Activated CD4-positive, alpha-beta T cell treated with anti-CD3 and anti-CD28 coated beads for 1 hour (primary cell): Measurements from ENCODE around the gene CPB1.
"Not testable (repeated sequence)": the region's sequence is repeated elsewhere in the genome, so short reads cannot be mapped to it uniquely, and the experiment has no call there.

Experiments
- DNase-seq: peaks from one replicate; pipeline ENCODE4 v3.0.0-alpha.2; 2020

CPB1 gene

DNA sequence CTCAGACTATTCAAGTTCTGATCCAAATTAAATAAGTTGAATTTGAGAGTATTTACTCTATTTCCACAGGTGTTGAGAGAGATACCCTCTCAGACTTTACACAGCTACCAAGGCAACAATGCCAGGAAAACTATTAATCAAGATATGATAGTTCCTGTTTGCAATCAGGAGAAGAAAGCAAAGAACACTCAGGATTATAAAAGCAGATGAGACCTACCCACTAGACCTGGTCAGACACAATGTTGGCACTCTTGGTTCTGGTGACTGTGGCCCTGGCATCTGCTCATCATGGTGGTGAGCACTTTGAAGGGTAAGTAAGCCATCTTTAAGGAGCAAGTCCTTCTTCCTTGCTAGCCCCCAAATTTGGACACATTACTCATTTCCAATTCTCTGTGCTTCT lies at the start of gene CPB1:
TSS of gene CPB1 (plus strand) at position 227 of the 400 bp plus-strand sequence. CDS start at position 240, 13 bp downstream.
- no peak for DNase-seq

DNA sequence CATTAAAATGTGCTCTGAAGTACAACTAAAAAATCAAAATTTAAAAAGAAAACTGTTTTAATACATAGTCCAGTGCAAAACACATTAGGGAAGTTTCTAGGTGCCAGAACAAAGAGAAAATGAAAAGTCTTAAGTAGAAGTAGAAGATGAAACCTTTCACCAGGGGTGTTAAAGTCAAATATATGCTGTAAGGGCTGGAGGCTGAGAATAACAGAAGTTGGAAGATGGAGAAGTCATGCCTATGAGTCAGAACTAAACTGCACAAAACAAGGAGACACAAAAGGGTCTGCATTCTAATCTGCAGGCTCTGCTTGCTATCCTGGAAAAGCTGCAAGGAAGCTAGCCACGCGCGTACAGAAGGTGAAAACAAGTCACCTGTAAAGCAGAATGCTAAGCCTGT lies 48.7 kb upstream of the CPB1 start:
- DNase-seq: no peak

DNA sequence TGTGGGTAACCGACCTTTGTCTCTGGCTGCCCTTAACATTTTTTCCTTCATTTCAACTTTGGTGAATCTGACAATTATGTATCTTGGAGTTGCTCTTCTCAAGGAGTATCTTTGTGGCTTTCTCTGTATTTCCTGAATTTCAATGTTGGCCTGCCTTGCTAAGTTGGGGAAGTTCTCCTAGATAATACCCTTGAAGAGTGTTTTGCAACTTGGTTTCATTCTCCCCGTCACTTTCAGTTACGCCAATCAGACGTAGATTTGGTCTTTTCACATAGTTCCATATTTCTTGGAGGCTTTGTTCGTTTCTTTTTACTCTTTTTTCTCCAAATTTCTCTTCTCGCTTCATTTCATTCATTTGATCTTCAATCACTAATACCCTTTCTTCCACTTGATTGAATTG lies 42.6 kb upstream of the CPB1 start:
- not testable (repeated sequence) for DNase-seq

DNA sequence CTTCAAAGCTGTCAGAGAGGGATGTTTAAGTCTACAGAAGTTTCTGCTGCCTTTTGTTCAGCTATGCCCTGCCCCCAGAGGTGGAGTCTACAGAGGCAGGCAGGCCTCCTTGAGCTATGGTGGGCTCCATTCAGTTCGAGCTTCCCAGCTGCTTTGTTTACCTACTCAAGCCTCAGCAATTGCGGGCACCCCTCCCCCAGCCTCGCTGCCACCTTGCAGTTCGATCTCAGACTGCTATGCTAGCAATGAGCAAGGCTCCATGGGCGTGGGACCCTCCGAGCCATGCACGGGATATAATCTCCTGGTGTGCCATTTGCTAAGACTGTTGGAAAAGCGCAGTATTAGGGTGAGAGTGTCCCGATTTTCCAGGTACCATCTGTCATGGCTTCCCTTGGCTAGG lies 41.5 kb upstream of the CPB1 start:
- not testable (repeated sequence) for DNase-seq

DNA sequence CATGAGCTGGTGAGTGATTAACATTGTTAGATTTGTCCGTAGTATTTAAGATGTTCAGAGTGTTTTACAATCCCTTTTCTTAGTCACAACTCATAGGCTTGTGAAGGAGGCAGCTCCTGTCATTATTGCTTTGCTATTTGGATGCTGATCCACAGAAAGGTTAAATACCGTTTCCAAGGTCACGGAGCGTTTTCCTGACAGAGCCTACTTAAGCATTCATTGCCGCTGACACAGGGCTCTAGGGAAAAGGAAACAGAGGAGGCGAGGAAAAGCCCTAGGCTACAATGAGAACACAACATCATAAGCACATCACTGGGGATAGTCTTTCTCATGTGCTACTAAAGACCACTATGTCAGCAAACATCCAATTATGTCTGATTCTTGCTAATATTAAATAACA lies 38.5 kb upstream of the CPB1 start:
- no peak for DNase-seq

DNA sequence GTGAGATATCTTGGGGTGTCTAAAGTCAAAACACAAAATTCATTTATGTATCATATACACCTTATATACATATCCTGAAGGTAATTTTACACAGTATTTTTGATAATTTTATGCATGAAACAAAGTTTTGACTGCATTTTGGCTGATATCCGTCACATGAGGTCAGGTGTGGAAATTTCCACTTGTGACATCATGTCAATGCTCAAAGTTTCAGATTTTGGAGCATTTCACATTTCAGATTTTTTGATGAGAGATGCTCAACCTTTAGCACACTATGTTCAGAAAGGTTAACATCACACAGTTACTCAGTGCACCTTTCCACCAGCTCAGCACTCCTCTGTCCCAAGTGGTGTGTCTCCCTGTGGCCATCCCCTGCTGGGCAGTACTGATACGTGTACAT lies 37.7 kb upstream of the CPB1 start:
- DNase-seq: no peak

DNA sequence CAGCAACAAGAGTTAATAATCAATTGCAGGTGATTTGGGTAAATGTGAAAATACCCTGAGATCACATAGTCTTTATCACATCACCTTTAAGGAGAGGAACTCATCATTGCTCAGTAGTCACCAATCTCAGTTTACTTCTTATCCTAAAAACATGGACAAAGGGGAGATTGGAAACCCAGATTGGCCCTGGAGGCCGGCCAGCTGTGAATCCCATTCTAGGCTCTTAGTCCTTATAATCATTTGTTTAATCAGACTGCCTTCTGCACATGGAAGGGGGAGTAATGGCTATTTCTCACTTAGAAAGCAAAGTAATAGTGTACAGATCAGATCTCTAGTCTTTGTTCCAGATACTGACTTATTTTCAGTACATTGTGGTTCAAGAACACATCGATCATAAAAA lies 37.2 kb upstream of the CPB1 start:
- DNase-seq: no peak

DNA sequence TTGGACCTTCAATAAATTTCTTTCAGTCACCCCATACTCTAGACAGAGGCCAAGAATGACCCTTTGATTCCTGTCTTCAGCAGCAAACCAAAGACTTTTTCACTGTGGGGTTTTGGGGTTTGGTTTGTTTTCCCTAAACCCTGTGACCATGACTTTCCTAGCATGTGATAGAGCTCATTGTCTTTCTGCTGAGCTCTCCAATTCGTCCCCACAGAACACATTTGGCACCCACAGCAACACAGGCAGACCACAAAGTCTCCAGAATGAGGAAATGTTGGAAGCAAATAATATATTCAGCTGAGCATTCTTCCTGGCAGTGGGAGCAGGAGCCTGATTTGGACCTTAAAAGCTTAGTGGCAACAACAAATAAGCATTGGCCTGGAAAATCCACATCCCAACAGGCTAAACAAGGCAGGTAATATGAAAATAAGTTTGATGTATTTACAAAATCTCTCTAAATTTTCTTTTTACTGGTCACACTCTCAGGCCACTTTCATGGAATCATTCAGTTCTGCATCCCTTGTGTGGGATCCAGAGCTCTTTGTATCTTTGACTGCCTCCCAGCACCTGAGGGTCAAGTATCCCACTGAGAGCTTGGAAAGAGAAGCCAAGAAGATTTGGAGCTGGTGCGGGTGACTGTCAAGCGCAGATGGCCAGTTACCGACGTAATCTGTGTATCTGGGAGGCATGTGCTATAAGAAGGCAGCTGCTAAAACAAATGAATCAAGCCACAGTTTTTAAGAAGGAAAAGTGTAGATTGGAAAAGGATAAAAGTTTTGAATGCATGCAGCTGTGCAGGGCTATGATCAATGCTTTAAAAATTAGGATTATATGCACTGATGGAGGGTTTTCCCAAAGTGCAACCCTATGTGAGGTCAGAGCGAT lies 36.5 kb upstream of the CPB1 start:
- DNase-seq: no peak

DNA sequence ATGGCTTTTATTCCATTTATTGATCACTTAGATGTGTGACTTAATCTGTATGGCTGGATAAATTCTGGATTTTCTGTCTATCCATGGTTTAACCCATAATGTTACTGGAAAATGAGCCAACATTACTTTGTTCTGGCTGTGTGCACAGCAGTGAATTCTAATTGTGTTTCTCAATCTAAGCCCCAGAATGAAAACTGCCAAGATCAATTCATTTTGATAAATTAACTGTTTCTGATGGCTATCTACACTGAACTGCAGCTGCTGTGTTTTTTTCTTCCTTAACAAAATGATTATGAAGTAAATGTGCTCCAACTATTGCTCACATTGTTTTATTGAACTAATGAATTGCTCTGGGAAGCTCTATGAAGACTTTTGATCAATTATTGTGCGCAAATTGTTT lies 35.7 kb upstream of the CPB1 start:
- no peak for DNase-seq

DNA sequence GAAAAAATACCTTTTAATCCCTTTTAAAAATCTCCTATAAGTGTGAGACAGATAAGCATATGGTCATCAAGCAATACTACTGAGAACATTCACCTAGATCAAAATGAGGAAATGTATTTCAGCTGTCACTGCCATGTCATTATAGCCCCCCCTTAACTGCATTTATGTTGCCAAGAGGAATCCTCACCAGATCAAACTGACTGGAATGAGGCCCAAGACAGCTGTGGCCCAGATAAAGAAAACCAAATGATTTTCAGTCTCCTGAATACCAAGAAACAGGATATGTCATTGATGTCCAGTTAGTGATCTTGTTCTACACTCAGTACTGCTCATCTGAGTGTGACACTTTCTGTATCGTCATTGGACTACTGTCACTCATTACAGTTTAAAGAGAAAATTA lies 35.1 kb upstream of the CPB1 start:
- DNase-seq: no peak

DNA sequence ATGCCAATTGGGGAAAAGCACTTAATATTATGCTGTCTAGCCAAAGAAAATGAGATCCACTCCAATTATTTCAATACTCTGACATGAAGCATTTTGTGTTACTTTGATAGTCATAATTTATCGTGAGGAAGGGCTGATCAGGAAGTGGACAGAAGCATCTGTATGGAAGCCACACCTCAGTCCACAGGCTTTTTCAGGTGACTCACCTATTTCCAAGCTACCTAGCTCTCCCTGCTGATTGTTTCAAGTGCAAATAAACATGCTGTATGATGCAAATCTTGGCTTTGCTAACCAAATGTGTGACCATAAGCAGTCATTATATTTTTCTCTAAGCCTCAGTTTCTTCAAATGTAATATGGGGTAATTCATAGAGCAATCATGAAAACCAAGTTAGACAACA lies 30.8 kb upstream of the CPB1 start:
- DNase-seq: no peak

DNA sequence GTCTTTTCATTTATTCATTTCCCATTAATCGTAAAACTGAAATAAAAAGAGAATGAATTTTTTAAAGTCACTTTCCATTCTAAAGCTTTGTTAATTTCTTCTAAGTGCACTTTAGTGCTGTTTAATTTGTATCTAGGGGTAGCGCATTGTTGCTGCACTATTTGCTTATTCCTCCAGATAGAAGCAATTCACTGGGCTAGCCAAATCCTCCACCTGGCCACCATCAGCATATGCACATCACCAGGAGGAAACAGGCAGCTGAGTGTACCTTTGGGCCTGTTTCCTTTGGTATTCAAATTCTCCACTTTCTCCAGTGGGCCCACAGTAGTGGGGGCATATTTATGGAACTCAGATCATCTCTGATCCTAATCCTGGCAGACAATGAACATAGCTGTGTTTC lies 29.8 kb upstream of the CPB1 start:
- DNase-seq: no peak

DNA sequence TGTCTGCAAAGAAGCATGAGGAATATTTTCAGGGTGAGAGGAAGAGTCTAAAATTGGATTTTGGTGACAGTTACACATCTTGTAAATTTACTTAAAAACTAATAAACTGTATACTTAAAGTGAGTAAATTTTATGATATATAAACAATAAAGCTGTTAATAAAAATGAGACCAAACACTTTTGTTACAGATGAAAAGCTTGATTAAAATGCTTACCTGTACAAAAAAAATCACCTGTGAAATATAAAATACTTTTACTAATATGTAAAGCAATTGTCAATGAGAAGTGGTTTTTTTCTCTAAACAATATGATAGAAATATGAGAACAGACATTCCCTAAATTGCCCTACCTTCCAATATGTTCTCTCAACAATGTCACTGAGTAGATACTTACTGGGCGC lies 27.2 kb upstream of the CPB1 start:
- DNase-seq: no peak

DNA sequence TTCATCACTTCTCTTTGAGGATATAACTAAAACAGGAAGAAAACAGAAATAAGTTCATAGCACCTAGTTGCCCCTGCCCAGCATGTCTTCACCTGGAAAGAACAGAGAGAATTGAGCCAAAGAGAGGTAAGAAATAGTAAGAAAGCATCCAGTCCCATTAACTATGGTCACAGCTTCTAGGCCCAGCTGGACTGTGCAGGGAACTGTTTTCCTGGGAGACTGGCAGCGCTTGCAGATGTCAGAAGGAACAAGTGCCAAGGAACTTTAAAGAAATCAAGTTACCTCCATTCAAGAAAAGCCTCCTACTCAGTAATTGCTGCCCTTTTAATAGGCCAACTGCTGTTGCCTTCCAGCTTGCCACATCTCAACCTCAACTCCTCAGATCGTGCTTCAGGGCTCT lies 17.8 kb upstream of the CPB1 start:
- no peak for DNase-seq

DNA sequence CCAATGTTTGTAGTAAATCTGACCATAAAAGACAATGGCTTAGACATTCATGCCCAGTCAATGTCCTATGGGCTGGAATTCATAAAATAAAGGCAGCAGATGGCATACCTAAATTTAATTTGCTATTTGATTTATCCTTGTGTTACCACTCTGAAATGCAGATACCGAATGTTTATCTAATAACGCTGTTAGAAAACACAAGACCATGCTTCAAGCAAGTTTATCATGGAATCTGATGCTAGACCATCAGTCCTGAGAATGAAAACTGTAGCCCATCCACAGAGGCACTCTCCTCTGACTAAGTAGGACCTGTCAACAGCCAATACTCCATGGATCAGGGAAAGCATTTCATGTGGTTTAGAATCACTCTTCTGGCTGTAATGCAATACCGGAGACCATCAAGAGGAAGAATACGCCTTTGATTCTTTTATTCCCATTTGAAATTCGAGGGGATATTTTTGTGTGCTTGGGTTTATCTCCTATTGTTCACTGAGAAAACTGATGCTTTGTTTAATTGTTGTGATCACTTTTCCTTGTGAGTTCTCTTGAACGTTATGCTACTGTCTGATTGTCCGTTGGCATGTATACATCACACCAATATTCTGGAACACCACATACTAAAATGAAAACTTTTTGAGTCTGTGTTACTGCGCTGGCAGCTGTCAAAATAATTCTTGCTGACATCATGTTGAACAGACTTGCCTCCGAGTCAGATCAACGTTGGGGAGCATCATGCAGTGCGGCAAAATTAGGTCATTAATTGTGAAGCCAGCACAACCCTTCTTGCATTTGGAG lies 12.1 kb upstream of the CPB1 start:
- DNase-seq: no peak

DNA sequence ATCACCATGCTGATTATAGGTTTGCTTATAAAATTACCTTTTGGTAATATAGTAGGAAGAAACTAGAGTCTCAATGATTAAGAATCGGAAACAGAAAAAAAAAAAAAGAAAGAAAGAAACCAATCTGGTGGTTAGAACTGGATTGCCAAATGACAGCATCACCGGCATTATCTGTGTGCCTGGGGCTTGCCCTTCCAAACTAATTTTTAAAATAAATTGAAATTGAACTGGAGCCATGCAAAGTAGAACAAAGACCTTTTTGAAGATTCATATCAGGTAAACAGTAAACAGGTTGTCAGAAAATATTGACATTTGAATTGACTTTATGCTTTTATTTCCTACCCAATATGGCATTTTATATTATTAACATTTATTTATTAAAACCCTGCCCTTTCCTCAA lies 11.2 kb upstream of the CPB1 start:
- no peak for DNase-seq

DNA sequence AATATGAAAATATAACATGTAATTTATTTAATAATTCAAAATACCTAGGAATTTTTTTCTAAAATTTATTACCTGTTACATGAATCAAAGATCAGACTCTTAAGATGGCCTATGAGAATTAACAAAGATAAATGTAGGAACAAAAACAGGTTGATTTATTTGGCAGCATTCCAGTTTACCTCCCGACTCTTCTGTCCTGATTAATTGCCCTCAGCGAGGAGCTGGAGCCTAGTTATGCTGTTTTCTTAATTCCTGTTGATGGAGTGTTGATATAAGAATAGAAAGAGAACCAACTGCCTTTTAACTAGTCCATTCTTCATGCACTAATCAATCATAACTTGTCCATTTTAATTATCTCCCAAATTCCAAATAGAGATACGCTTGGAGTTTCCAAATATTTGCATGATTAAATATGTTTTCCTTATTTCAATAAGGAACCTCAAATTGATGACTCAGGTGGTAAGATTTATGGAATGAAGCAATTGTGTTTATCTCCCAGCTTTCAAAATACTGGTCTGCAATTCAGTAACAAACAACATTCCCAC lies 10.6 kb upstream of the CPB1 start:
- no peak for DNase-seq

DNA sequence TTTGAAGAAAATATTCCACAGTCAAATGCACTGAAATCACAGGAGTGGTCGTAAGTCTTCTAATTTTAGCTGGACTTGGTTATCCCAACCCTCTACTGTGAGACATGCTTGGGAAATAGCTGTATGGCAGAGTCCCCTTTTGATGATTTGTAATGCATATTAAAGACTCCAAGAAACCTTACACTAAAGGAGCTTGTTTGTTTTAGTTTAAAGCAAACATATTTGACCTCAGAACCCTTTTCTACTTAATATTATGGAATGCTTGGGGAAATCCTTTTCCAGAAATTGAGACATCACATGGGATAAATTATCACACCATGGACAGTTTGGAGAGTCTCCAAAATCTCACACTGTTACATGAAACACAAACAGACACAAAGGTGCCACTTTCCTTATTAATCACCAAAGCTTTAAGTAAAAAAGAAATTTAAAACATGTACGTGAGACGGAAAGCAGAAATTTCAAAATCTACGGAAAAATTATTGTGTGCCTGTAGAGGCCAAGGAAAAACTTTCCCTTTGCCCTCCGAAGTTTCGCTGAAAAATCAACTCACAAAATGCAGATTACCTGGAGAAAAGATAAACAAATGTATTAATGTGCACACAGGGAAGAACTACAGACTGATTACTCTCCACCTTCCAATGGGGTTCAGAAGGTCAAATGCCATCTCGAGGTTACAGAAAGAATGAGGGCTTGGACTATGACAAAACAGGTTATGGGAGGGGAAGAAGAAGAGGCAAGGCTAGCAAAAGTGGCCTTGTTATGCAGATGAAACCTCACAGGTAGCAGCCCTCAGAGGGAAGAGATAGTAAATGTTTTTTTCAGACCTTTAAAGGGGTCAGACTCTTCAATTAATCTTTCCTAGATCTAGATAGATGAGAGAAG lies 7.0 kb upstream of the CPB1 start:
- no peak for DNase-seq

DNA sequence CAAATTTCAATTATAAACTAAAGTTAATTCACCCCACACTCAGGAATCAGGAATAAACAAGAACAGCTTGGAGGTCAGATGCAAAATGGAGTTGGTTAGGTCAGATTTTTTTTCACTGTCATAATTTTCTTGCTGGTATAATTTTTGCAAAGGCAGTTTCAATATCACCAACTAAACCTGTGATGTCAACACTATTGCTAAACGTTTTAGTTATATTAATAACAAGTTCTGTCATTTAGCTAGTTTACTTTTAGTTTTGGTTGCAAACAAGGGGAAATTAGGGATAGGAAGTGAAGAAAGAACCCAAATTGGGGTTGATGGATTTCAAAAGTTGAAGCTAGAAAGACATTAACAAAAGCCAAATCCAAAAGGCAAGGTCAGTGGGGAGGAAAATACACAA lies 4.6 kb upstream of the CPB1 start:
- DNase-seq: no peak

DNA sequence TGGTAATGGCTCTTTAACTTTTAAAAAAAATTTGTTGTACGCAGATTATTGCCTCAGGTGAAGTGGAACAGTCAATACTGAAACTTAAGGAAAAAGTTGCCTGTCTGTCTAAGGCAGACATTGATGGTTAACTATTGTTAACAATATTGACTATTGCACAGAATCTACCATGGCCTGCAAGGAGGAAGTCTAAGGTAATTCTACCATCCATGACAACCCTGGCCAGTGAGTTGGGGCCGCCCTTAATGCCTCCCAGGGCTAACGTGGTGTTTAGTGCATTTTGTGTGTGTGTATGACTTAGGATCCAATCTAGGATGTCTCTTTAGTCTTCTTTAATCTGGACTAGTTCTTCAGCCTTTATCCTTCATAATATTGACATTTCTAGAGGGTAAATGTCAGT lies 2.1 kb upstream of the CPB1 start:
- no peak for DNase-seq

DNA sequence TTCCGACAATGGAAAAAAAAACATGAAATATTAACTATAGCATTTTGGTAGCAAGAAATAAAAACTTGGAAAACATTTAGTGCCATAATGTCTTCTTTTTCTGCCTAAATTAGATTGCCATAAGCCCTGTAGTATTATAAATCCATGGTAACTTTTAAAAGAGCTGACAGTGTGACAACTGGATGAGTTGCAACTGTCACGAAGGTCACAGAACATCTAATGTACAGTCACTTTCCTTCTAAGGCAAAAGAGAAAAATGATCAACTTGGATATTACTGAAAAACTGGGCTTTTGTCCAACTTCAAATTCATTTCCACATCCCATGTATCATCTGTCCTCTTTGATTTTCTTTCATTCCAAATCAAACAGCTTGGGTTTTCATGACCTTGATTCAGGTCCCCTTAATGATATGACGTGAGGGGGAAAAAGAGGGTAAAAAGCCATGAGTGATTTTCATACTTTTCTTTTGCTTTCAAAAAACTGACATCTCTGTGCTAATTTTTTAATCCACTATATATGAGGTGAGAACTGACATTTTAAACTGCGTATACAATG lies 602 bp downstream of the CPB1 start:
- DNase-seq: no peak

DNA sequence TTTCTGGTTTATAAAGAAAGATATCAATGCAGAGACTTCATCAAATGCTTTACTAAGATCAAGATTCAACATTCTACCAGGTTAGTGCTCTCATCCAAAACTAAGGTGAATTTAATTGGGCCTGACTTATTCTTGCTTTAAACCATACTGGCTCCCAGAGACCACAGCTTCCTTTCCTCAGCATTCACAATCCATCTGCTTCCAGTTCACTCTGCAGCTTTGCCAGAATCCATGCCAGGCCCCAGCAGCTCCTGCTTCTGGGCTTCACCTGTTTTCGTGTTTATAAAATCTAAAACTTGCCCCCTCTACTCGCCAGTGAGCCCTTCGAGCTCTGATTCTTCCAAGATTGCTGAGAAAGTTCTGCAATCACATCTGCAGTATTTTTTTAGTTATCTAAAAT lies 2.3 kb downstream of the CPB1 start:
- no peak for DNase-seq

DNA sequence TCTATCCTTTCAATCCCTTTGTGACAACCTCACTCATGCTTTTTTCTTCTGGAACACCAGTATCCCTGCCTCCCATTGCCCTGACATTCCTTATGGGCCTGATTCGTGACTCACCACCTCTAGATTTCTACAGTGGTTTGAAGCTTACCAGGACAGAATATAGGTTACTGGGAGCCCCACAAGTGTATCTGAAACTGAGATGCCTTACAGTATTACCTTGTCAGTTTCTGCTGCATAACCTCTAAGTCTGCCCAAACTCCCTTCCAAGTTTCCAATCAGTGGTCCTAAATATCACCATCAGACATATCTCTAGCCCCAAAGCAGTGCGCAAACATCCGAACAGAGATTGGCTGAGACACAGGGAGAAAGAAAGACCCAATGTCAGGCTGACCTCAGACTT lies 5.6 kb downstream of the CPB1 start:
- no peak for DNase-seq
